GM18526 (cell line): ENCODE measurements around the gene RAB20.

Source experiments
- POLR2A ChIP-seq: IDR thresholded peaks from 3 replicates; pipeline ENCODE4 v1.6.1; 2011; ENCODE audit not compliant: insufficient read length; ENCODE audit errors: extremely low read depth

The RAB20 gene

GRCh38 chr13:110500341-110500740 lies 61.2 kb downstream of the RAB20 start:
- TF ChIP-seq POLR2A = no peak

GRCh38 chr13:110499621-110500281 lies 61.8 kb downstream of the RAB20 start:
- TF ChIP-seq POLR2A = no peak

- no peak for TF ChIP-seq POLR2A
Observed at GRCh38 chr13:110498765-110499164, 62.8 kb downstream of the RAB20 start.

- no peak for TF ChIP-seq POLR2A
Observed at GRCh38 chr13:110498327-110498726, 63.2 kb downstream of the RAB20 start.

- no peak for TF ChIP-seq POLR2A
Observed at GRCh38 chr13:110497003-110497402, 64.5 kb downstream of the RAB20 start.

GRCh38 chr13:110496281-110496680 lies 65.2 kb downstream of the RAB20 start:
- TF ChIP-seq POLR2A = no peak

- no peak for TF ChIP-seq POLR2A
Observed at GRCh38 chr13:110495881-110496280, 65.6 kb downstream of the RAB20 start.

- TF ChIP-seq POLR2A = no peak
Observed at GRCh38 chr13:110495376-110495775, 66.1 kb downstream of the RAB20 start.

- no peak for TF ChIP-seq POLR2A
Observed at GRCh38 chr13:110493613-110494012, 67.9 kb downstream of the RAB20 start.

- no peak for TF ChIP-seq POLR2A
Observed at GRCh38 chr13:110492679-110493593, 68.6 kb downstream of the RAB20 start.

- TF ChIP-seq POLR2A = no peak
Observed at GRCh38 chr13:110491869-110492678, 69.4 kb downstream of the RAB20 start.

- no peak for TF ChIP-seq POLR2A
Observed at GRCh38 chr13:110490009-110490770, 71.3 kb downstream of the RAB20 start.

GRCh38 chr13:110486061-110486715 lies 75.3 kb downstream of the RAB20 start:
- TF ChIP-seq POLR2A = no peak

- no peak for TF ChIP-seq POLR2A
Observed at GRCh38 chr13:110485604-110486003, 75.9 kb downstream of the RAB20 start.
